Neural crest cell (in vitro differentiated cells): ENCODE data around the gene PTCRA. TPM values are rescaled to one million over a fixed set of nuclear protein-coding genes. Genes with fewer than 3 reads are reported as not detected.
A peak's percentile ranks its signal among the peaks of the same experiment; 100 is the strongest.
"Not testable (repeated sequence)": the region's sequence is repeated elsewhere in the genome, so short reads cannot be mapped to it uniquely, and the experiment has no call there.

Source experiments
- DNase-seq: peaks from one replicate; pipeline ENCODE4 v3.0.0; 2021; ENCODE audit warnings: low read depth, mixed read lengths, low spot score
- H3K27ac Mint-ChIP-seq: one replicate; pipeline ENCODE4 v1.8.0; 2021; ENCODE audit warnings: mild to moderate bottlenecking, mixed read lengths; ENCODE audit not compliant: unreplicated experiment
- H3K27me3 Mint-ChIP-seq: 2 replicates; pipeline ENCODE4 v1.8.0; 2021; ENCODE audit warnings: low read depth, mild to moderate bottlenecking, mixed read lengths
- H3K36me3 Mint-ChIP-seq: 2 replicates; pipeline ENCODE4 v1.8.0; 2021; ENCODE audit warnings: low read depth, mild to moderate bottlenecking, mixed read lengths
- H3K4me1 Mint-ChIP-seq: 2 replicates; pipeline ENCODE4 v1.8.0; 2021; ENCODE audit warnings: mixed read lengths
- H3K4me3 Mint-ChIP-seq: one replicate; pipeline ENCODE4 v1.8.0; 2021; ENCODE audit warnings: mild to moderate bottlenecking, mixed read lengths
- H3K9me3 Mint-ChIP-seq: 2 replicates; pipeline ENCODE4 v1.8.0; 2021; ENCODE audit warnings: mixed read lengths
- total RNA-seq: library from RNA; stranded (reverse); gene quantifications from 2 replicates; pipeline ENCODE4 v1.2.1, GENCODE V29; 2021
- TF ChIP-seq, protein P1 (sequence below): fragments of 200-600 bp; sonication (generic); conservative IDR thresholded peaks from 2 replicates; pipeline ENCODE4 v1.5.0; 2021; ENCODE audit warnings: antibody characterized with exemption, mild to moderate bottlenecking

PTCRA gene
- total RNA-seq, 1 donor from 2014 or later, result not detected

DNA sequence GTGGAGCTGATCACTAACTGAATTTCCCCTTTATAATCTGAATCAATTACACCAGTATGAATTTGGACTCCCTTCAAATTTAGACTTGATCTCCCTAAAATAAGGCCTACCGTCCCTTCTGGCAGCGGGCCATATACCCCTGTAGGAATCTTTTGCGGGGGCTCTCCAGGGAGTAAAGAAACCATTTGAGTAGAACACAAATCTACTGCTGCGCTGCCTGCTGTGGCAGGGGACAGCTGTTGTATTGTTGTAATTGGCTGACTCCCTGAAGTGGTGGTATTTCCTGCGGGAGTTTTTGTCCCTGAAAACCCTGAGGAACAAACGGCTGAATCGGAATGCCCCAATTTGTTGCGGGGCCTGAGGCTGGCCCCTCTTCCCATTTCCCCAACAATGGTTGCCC, 16.0 kb upstream of the PTCRA start:
- no peak overlapping the region for H3K4me3 Mint-ChIP-seq
- no peaks in the 10 kb centered on the region for H3K9me3 Mint-ChIP-seq
- no peak for DNase-seq
- no peak overlapping the region for H3K27ac Mint-ChIP-seq
- peaks cover 5% of the 10 kb centered on the region for H3K4me1 Mint-ChIP-seq
- TF ChIP-seq, protein P1, sequence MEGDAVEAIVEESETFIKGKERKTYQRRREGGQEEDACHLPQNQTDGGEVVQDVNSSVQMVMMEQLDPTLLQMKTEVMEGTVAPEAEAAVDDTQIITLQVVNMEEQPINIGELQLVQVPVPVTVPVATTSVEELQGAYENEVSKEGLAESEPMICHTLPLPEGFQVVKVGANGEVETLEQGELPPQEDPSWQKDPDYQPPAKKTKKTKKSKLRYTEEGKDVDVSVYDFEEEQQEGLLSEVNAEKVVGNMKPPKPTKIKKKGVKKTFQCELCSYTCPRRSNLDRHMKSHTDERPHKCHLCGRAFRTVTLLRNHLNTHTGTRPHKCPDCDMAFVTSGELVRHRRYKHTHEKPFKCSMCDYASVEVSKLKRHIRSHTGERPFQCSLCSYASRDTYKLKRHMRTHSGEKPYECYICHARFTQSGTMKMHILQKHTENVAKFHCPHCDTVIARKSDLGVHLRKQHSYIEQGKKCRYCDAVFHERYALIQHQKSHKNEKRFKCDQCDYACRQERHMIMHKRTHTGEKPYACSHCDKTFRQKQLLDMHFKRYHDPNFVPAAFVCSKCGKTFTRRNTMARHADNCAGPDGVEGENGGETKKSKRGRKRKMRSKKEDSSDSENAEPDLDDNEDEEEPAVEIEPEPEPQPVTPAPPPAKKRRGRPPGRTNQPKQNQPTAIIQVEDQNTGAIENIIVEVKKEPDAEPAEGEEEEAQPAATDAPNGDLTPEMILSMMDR, result no peak
- H3K36me3 Mint-ChIP-seq, result no peaks in the 10 kb centered on the region
- peaks cover 2% of the 10 kb centered on the region for H3K27me3 Mint-ChIP-seq

DNA sequence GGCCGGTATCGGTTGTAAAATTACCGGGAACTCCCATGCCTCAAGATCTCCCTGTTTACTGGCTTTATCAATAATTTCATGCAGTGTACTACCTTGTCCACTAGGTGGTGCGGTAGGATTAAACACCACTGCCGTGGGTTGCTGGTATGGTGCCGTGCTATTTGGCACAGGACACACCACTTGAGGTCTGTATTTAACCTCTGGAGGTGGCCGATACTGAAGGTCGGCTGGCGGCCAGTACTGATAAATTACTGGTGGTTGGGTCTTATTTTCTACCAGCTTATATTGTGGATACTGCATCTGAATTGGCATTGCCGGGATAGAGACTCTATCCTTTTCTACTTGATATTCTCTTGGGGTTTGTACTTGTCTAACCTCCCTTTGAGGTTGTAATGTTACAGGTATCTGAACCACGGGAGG, 14.3 kb upstream of the PTCRA start:
- H3K9me3 Mint-ChIP-seq, result no peaks in the 10 kb centered on the region
- H3K27me3 Mint-ChIP-seq, result peaks cover 2% of the 10 kb centered on the region
- H3K36me3 Mint-ChIP-seq, result no peaks in the 10 kb centered on the region
- H3K4me3 Mint-ChIP-seq, result no peak overlapping the region
- TF ChIP-seq, protein P1, result peak; percentile 91
- peaks cover 5% of the 10 kb centered on the region for H3K4me1 Mint-ChIP-seq
- peak; percentile 74 for DNase-seq
- no peak overlapping the region for H3K27ac Mint-ChIP-seq

DNA sequence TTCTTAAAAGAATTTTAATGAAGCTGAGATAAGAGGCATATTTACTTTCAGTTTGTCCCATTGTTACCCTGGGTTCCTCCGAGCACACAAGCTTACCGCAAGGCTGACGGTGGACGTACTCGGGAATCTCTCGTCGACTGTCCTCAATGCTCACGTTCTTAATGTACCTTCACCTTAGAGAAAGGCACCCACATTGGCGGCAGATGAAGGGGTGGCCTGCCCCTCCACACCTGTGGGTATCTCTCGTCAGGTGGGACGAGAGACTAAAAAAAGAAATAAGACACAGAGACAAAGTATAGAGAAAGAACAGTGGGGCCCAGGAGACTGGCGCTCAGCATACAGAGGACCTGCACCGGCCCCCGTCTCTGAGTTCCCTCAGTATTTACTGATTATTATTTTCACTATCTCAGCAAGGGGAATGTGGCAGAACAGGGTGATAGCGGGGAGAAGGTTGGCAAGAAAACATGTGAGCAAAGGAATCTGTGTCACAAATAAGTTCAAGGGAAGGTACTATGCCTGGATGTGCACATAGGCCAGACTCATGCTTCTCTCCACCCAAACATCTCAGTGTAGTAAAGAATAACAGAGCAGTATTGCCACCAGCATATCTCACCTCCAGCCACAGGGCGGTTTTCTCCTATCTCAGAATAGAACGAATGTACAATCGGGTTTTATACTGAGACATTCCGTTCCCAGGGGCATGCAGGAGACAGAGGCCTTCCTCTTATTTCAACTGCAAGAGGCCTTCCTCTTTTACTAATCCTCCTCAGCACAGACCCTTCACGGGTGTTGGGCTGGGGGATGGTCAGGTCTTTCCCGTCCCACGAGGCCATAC, 13.2 kb upstream of the PTCRA start:
- H3K27ac Mint-ChIP-seq, H3K27me3 Mint-ChIP-seq, H3K4me1 Mint-ChIP-seq, DNase-seq, H3K36me3 Mint-ChIP-seq, H3K4me3 Mint-ChIP-seq, H3K9me3 Mint-ChIP-seq: not testable (repeated sequence)

DNA sequence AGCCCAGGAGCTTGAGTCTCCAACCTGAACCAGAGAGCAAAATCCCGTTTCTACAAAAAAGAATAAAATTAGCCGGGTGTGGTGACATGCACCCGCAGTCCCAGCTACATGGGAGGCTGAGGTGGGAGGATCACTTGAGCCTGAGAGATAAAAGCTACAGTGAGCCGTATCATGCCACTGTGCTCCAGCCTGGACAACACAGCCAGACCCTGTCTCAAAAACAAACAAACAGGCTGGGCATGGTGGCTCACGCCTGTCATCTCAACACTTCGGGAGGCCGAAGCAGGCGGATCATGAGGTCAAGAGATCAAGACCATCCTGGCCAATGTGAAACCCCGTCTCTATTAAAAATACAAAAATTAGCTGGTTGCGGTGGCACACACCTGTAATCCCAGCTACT, 11.4 kb upstream of the PTCRA start:
- H3K4me1 Mint-ChIP-seq, result peaks cover 5% of the 10 kb centered on the region
- no peak overlapping the region for H3K27ac Mint-ChIP-seq
- DNase-seq, result no peak
- H3K4me3 Mint-ChIP-seq, result no peak overlapping the region
- H3K9me3 Mint-ChIP-seq, result no peaks in the 10 kb centered on the region
- H3K27me3 Mint-ChIP-seq, result peaks cover 2% of the 10 kb centered on the region
- TF ChIP-seq, protein P1, result no peak
- H3K36me3 Mint-ChIP-seq, result no peaks in the 10 kb centered on the region

DNA sequence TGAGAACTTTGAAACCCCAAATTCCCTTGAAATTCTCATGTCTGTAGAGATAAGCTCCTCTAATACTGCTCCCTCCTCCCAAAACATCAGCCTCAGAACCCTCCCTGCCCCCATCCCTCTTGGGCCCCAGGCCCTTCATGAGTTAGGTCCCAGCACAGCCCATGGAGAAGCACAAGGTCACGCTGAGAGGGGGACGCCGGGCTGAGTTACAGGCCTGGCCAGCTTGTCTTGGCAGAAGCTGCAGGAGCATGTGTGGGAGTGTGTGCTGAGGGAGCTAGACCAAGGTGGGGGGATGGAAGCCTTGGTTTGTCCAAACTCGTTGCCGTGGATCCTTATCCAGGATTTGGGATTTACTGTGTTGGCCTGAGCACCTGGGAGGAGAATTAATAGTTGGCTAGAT, 8.5 kb upstream of the PTCRA start:
- DNase-seq, result no peak
- Mint-ChIP-seq H3K36me3 (no peaks in the 10 kb centered on the region), H3K4me3 (no peak overlapping the region), H3K9me3 (no peaks in the 10 kb centered on the region), H3K27ac (no peak overlapping the region), H3K27me3 (no peaks in the 10 kb centered on the region), H3K4me1 (peaks cover 5% of the 10 kb centered on the region)
- TF ChIP-seq, protein P1, result no peak

DNA sequence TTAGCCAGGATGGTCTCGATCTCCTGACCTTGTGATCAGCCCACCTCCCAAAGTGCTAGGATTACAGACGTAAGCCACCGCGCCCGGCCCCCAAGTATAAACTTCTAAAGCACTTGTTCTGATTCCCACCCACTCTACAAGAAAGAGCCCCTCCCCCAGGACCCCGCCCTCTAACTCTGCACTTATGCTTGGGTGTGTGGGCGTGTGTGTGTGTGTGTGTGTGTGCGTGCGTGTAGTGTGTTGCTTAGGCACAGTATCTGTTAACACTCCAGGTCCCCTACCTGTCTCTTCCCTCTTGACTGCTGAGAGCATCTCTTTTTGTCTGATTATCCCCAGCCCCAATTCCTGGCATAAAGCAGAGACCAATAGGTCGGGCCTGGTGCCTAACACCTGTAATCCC, 6.0 kb upstream of the PTCRA start:
- DNase-seq, result no peak
- no peak overlapping the region for H3K27ac Mint-ChIP-seq
- no peaks in the 10 kb centered on the region for H3K27me3 Mint-ChIP-seq
- no peaks in the 10 kb centered on the region for H3K36me3 Mint-ChIP-seq
- TF ChIP-seq, protein P1, result no peak
- H3K9me3 Mint-ChIP-seq, result no peaks in the 10 kb centered on the region
- no peak overlapping the region for H3K4me3 Mint-ChIP-seq
- peaks cover 5% of the 10 kb centered on the region for H3K4me1 Mint-ChIP-seq
